ENCODE data around the gene CALR3. TPM values are rescaled to one million over a fixed set of nuclear protein-coding genes. Genes with fewer than 3 reads are reported as not detected.

Gene CALR3
- polyA plus RNA-seq, 4 donors: not detected

DNA sequence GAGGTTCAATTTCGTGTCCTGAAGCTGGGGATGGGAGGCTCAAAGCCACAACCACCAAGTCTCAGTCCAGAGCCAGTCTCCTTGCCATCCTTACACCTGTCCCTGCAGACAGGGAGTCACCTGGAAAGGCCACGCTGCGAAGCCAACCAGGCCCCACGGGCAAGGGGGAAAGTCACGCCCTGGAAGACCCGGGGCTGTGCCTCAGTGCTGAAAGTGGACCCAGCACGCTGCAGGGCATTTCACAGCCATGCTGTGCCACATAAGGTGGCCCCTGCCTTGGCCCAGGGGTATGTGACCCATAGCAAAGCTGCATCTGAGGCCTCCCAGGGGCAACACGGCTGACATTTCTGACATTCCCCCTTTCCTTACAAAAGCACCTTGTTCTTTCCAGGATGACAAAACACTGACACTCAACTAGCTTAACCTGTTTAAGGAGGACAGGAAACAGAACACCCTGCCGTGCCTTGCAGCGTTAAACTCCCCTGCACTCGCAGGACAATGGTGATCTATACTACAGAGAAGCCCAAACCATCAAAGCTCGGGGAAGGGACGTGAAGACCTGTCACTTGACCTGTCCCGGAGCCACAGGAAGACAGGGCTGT lies 31.5 kb upstream of the CALR3 start:
- DNase-seq (no peak), FAIRE-seq (no peak)
- peaks cover 44 to 96% (median 45%) of the 10 kb centered on the region in 3 donors for H3K36me3 ChIP-seq (ENCODE audit: control insufficient read depth in 3 of 3, insufficient read depth in 2 of 3, low read depth in 1 of 3, low read length in 3 of 3)
- no peaks in the 10 kb centered on the region for H3K27me3 ChIP-seq (ENCODE audit: control insufficient read depth in 3 of 3, insufficient read depth in 3 of 3, low read length in 3 of 3)
- no peak overlapping the region for H3K27ac ChIP-seq (ENCODE audit: low read depth in 1 of 3, low read length in 2 of 3)
- H3K4me3 ChIP-seq (ENCODE audit: low read depth in 1 of 3, low read length in 3 of 3): no peak overlapping the region
- H3K9me3 ChIP-seq (ENCODE audit: control insufficient read depth in 2 of 2, insufficient read depth in 1 of 2, low read depth in 1 of 2, low read length in 1 of 2): no peaks in the 10 kb centered on the region
- WGBS, 3 donors: 77 to 84% (median 79%) methylated on average over 14 of the region's 14 CpGs
- H3K4me1 ChIP-seq (ENCODE audit: control insufficient read depth in 3 of 3, insufficient read depth in 2 of 3, low read depth in 1 of 3, low read length in 2 of 3): no peaks in the 10 kb centered on the region

DNA sequence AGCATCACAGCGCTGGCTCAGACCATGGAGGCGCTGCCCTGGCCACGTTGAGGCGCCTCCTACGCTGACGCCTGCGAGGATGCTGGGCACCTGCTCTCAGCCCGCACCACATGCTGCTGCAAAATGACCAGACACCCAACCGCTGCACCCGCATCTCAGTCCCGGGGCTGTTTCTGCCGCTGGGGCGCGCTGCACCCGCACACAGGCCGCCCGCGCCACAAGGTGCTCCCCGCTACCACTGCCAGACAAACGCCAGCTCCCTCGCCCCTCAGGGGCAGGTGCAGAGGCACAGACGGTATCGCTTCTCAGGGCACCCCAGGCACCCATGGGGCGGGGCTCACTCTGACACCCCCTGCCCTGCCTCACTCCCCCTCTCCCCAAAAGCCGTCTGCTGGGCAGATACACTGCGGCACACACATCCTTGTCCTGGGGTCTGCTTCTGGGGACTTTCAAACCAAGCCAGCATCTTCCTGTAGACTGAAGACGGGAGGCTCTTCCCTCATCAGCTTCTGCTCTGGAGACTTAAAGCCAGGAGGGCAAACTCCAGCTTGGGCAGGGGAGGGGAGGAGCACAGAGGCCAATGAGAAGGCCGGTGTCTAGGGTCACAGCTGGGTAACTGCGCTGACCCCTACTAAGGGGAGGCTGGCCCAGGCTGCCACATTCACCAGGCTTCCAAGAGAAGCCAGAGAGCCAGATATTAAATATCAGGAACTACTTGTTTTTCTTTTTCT lies 29.9 kb upstream of the CALR3 start:
- DNase-seq (no peak), FAIRE-seq (no peak)
- Histone ChIP-seq H3K9me3 (ENCODE audit: control insufficient read depth in 2 of 2, insufficient read depth in 1 of 2, low read depth in 1 of 2, low read length in 1 of 2) (no peaks in the 10 kb centered on the region), H3K4me1 (ENCODE audit: control insufficient read depth in 3 of 3, insufficient read depth in 2 of 3, low read depth in 1 of 3, low read length in 2 of 3) (no peaks in the 10 kb centered on the region), H3K4me3 (ENCODE audit: low read depth in 1 of 3, low read length in 3 of 3) (no peak overlapping the region), H3K27me3 (ENCODE audit: control insufficient read depth in 3 of 3, insufficient read depth in 3 of 3, low read length in 3 of 3) (no peaks in the 10 kb centered on the region), H3K36me3 (ENCODE audit: control insufficient read depth in 3 of 3, insufficient read depth in 2 of 3, low read depth in 1 of 3, low read length in 3 of 3) (peaks cover 35 to 93% (median 40%) of the 10 kb centered on the region in 3 donors), H3K27ac (ENCODE audit: low read depth in 1 of 3, low read length in 2 of 3) (no peak overlapping the region)
- WGBS, 3 donors: 93 to 95% (median 95%) methylated on average over 23 to 29 of the region's 29 CpGs

DNA sequence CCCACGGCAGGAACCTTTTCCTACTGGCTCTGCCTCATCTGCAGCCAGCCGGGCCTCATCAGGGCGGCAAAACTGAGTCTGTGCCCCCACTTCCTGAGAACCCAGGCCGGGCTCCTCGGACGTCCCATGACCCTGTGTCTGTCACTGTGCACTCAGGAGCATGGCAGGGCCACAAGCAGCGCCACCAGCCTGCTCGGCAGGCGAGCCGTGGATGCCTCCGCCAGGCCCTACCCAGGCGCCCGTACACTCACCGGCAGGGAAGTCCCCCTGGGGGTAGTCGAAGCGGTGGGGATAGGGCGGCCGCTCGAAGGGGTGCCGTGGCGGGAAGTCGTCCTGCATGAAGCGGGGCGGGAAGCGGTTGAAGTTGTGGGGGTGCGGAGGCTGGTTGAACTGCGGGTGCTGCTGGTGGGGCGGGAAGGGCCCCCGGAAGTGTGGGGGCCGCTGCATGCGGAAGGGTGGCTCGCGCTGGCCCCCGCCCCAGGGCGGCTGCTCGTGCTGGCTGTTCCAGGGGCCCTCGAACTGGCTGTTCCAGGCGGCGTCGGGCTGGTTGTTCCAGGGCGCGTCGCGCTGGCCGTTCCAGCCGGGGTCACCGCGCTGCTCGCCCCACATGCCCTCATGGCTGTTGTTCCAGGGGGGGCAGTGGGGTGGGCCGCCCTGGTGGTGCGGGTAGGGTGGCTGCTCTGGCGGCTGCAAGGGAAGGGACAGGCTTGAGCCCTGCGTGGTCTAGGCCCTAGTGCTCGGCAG lies 29.2 kb upstream of the CALR3 start:
- no peak overlapping the region for H3K4me3 ChIP-seq (ENCODE audit: low read depth in 1 of 3, low read length in 3 of 3)
- no peaks in the 10 kb centered on the region for H3K4me1 ChIP-seq (ENCODE audit: control insufficient read depth in 3 of 3, insufficient read depth in 2 of 3, low read depth in 1 of 3, low read length in 2 of 3)
- no peak overlapping the region for H3K27ac ChIP-seq (ENCODE audit: low read depth in 1 of 3, low read length in 2 of 3)
- WGBS, 3 donors: 94 to 96% (median 95%) methylated on average over 45 to 54 of the region's 54 CpGs
- FAIRE-seq (no peak), DNase-seq (no peak)
- peaks cover 32 to 93% (median 38%) of the 10 kb centered on the region in 3 donors for H3K36me3 ChIP-seq (ENCODE audit: control insufficient read depth in 3 of 3, insufficient read depth in 2 of 3, low read depth in 1 of 3, low read length in 3 of 3)
- no peaks in the 10 kb centered on the region for H3K27me3 ChIP-seq (ENCODE audit: control insufficient read depth in 3 of 3, insufficient read depth in 3 of 3, low read length in 3 of 3)
- no peaks in the 10 kb centered on the region for H3K9me3 ChIP-seq (ENCODE audit: control insufficient read depth in 2 of 2, insufficient read depth in 1 of 2, low read depth in 1 of 2, low read length in 1 of 2)

DNA sequence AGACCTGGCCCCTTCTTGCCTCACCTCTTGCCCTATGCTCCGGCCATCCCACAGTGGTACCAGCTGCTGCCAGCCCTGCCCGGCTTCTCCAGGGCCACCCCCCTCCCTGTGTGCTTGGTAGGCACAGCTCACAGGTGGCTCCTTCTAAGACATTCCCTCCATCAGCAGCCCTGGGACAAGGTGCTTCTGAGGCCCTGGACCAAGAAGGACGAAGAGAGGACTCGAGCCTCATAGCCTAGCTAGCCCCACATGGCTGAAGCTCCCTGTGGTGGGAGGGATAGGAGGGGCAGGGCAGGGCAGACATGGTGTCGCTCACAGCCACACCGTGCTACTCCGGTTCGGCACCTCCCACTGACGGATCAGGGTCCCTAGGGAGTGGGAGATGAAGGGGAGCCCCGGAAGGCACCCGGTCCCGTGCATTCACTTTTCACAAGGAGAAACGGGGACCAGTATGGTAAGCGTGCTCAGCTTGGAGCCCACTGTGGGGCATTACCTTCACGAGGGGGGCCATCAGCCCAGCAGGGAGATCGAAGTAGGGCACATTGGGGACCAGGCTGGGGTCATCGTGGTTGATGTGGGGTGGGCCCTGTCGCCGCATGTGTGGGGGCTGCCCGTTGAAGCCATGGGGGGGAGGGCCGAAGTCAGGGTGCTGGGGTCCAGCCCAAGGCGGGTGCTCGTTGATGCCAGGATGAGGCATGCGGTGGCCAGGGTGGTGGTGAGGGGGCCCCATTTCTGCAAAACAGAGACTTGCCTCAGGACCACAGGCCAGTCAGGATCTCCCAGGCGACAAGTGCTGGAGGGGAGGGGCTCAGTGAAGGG lies 26.8 kb upstream of the CALR3 start:
- H3K9me3 ChIP-seq (ENCODE audit: control insufficient read depth in 2 of 2, insufficient read depth in 1 of 2, low read depth in 1 of 2, low read length in 1 of 2): no peaks in the 10 kb centered on the region
- H3K4me1 ChIP-seq (ENCODE audit: control insufficient read depth in 3 of 3, insufficient read depth in 2 of 3, low read depth in 1 of 3, low read length in 2 of 3): no peaks in the 10 kb centered on the region
- DNase-seq (no peak), FAIRE-seq (no peak)
- peaks cover 31 to 93% (median 34%) of the 10 kb centered on the region in 3 donors for H3K36me3 ChIP-seq (ENCODE audit: control insufficient read depth in 3 of 3, insufficient read depth in 2 of 3, low read depth in 1 of 3, low read length in 3 of 3)
- no peak overlapping the region for H3K27ac ChIP-seq (ENCODE audit: low read depth in 1 of 3, low read length in 2 of 3)
- H3K4me3 ChIP-seq (ENCODE audit: low read depth in 1 of 3, low read length in 3 of 3): no peak overlapping the region
- H3K27me3 ChIP-seq (ENCODE audit: control insufficient read depth in 3 of 3, insufficient read depth in 3 of 3, low read length in 3 of 3): no peaks in the 10 kb centered on the region
- WGBS, 3 donors: 94 to 97% (median 94%) methylated on average over 22 to 25 of the region's 25 CpGs

DNA sequence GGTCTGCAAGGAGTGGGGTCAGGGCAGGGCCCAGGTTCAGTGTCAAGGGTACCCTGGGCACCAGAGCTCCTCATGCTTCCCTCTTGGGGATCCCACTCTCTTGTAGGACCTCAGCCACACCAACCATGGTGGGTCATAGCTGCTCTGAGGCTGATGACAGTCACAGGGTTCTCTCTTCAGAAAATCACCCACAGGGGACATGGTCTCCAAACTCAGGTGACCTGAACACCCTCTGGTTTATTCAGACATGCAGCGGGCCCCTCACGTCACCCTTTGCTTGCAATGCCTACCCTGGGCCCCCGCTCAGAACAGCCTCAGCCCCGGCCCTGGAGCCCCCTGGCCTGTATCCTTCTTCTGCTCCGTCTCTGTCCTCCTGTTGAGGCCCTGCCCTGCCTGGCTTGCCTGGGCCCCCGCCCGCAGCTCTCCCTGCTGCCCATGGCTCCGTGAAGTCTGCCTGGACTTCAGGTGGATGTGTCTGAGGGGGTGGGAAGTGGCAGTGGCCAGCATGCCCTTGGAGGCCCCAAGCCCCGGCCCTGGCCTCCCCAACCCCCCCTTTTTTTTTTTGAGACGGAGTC lies 25.8 kb upstream of the CALR3 start:
- no peaks in the 10 kb centered on the region for H3K9me3 ChIP-seq (ENCODE audit: control insufficient read depth in 2 of 2, insufficient read depth in 1 of 2, low read depth in 1 of 2, low read length in 1 of 2)
- WGBS, 3 donors: 93 to 98% (median 95%) methylated on average over 9 to 10 of the region's 10 CpGs
- H3K36me3 ChIP-seq (ENCODE audit: control insufficient read depth in 3 of 3, insufficient read depth in 2 of 3, low read depth in 1 of 3, low read length in 3 of 3): peaks cover 28 to 93% (median 39%) of the 10 kb centered on the region in 3 donors
- FAIRE-seq: no peak
- no peak overlapping the region for H3K27ac ChIP-seq (ENCODE audit: low read depth in 1 of 3, low read length in 2 of 3)
- no peaks in the 10 kb centered on the region for H3K27me3 ChIP-seq (ENCODE audit: control insufficient read depth in 3 of 3, insufficient read depth in 3 of 3, low read length in 3 of 3)
- no peaks in the 10 kb centered on the region for H3K4me1 ChIP-seq (ENCODE audit: control insufficient read depth in 3 of 3, insufficient read depth in 2 of 3, low read depth in 1 of 3, low read length in 2 of 3)
- no peak for DNase-seq
- H3K4me3 ChIP-seq (ENCODE audit: low read depth in 1 of 3, low read length in 3 of 3): no peak overlapping the region

DNA sequence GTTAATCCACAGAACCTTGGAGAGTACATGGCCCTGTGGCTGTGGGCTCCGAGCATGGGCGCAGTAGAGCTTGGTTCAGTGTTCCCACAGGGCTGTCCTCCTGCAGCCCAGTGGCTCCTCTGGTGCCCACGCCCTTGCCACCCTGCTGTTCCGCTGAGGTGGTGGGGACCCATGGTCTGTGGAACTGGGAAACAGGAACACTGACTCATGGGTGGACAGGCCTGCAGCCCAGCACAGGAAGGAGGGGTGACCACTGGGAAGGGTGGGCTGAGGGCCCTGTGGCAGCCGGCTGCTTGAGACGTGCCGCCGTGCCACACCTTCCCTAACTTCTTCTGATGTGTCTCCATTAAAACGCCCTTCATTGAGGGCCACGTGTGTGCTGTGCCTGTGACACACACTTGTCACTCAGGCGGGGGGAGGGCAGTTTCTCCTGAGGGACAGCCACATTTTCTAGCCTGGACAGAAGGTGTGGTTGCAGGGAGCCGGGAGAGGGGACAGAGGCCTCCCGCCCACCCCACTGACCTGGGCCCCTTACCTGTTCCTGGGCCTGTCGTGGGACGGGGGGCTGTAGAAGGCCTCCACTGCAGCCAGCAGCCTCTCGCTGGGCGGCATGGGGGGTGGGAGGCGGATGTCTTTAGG lies 25.1 kb upstream of the CALR3 start:
- Histone ChIP-seq H3K4me3 (ENCODE audit: low read depth in 1 of 3, low read length in 3 of 3) (no peak overlapping the region), H3K27ac (ENCODE audit: low read depth in 1 of 3, low read length in 2 of 3) (no peak overlapping the region), H3K9me3 (ENCODE audit: control insufficient read depth in 2 of 2, insufficient read depth in 1 of 2, low read depth in 1 of 2, low read length in 1 of 2) (no peaks in the 10 kb centered on the region), H3K4me1 (ENCODE audit: control insufficient read depth in 3 of 3, insufficient read depth in 2 of 3, low read depth in 1 of 3, low read length in 2 of 3) (no peaks in the 10 kb centered on the region), H3K27me3 (ENCODE audit: control insufficient read depth in 3 of 3, insufficient read depth in 3 of 3, low read length in 3 of 3) (no peaks in the 10 kb centered on the region), H3K36me3 (ENCODE audit: control insufficient read depth in 3 of 3, insufficient read depth in 2 of 3, low read depth in 1 of 3, low read length in 3 of 3) (peaks cover 28 to 92% (median 39%) of the 10 kb centered on the region in 3 donors)
- no peak for FAIRE-seq
- 89 to 91% (median 89%) methylated on average over 17 to 18 of the region's 18 CpGs for WGBS, 3 donors
- no peak for DNase-seq

DNA sequence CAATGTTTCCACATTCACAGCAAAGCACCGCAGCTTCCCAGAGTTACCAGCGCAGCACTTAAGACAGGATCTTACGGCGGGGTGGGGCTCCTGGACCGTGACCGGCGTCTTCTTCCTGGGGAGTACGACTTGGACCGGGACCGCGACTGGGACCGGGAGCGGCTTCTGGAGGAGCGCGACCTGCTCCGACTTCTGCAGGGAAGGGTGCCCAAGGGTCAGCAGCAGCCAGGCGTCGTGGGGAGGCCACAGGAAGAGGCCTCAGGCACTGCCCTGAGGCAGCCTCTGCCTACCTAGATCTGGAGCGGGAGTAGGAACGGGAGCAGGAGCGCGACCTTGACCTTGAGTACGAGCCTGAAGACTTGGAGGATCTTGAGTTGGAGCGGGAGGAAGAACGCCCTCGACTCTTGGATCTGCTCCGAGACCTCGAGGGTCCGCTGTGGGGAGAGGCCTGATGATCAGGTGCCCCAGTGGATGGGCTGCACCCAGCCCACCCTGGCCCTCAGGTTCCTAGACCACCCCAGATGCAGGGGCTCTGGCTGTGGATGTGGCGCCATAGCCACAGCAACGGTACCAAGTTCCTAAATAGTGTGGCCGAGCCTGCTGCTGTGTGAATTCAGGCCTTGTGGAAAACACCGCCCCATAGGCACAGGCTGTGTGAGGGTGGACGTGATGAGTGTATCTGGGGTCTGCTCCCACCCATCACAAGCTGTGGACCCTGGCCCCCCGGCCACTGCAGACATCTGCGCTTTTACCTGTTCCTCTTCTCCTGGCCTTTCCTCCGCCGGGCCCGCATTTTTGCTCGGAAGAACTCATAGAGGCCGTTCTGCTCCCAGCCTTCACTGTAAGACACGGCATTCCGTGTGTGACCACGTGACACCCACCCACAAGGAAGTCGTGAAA lies 24.4 kb upstream of the CALR3 start:
- Histone ChIP-seq H3K27me3 (ENCODE audit: control insufficient read depth in 3 of 3, insufficient read depth in 3 of 3, low read length in 3 of 3) (no peaks in the 10 kb centered on the region), H3K4me3 (ENCODE audit: low read depth in 1 of 3, low read length in 3 of 3) (no peak overlapping the region), H3K36me3 (ENCODE audit: control insufficient read depth in 3 of 3, insufficient read depth in 2 of 3, low read depth in 1 of 3, low read length in 3 of 3) (peaks cover 25 to 90% (median 34%) of the 10 kb centered on the region in 3 donors), H3K9me3 (ENCODE audit: control insufficient read depth in 2 of 2, insufficient read depth in 1 of 2, low read depth in 1 of 2, low read length in 1 of 2) (no peaks in the 10 kb centered on the region), H3K4me1 (ENCODE audit: control insufficient read depth in 3 of 3, insufficient read depth in 2 of 3, low read depth in 1 of 3, low read length in 2 of 3) (no peaks in the 10 kb centered on the region), H3K27ac (ENCODE audit: low read depth in 1 of 3, low read length in 2 of 3) (no peak overlapping the region)
- WGBS, 3 donors: 91 to 93% (median 92%) methylated on average over 42 to 45 of the region's 45 CpGs
- no peak for DNase-seq
- no peak for FAIRE-seq
